Caco-2 (cell line): ENCODE measurements around the gene IGFBP1. TPM values are rescaled to one million over a fixed set of nuclear protein-coding genes. Genes with fewer than 3 reads are reported as not detected.

Experiments used
- BruUV-seq: library from RNA; stranded (reverse); fragments of 400-500 nt; replicated peaks from 2 replicates; lab custom pipeline; 2021; lab: Mats Ljungman, UMichigan
- CTCF ChIA-PET: fragments of 300-600 bp; sonication (Branson Sonifier 250); formaldehyde crosslinking; loops from one replicate; lab custom pipeline; 2022; ENCODE audit warnings: antibody characterized with exemption; lab: Charles Lee
- POLR2A ChIA-PET: fragments of 300-600 bp; sonication (Branson Sonifier 250); formaldehyde crosslinking; loops from one replicate; lab custom pipeline; 2022; ENCODE audit warnings: antibody characterized with exemption; lab: Charles Lee
- DNase-seq, 2 experiments: peaks; one replicate each; pipeline versions ENCODE4 v3.0.0 to v3.0.0-alpha.2; 2020 to 2022
- H3K27me3 ChIP-seq: replicated peaks from 2 replicates; pipeline ENCODE4 v1.6.0; 2011; ENCODE audit warnings: low read length; ENCODE audit not compliant: control insufficient read depth, insufficient read depth
- H3K36me3 ChIP-seq: 2 replicates; pipeline ENCODE4 v1.5.1; 2011; ENCODE audit warnings: low read length; ENCODE audit not compliant: control insufficient read depth, insufficient read depth
- H3K4me1 ChIP-seq: fragments of 250-450 bp; sonication (Bioruptor Pico); 2 replicates; pipeline ENCODE4 v1.5.1; 2020; ENCODE audit warnings: mild to moderate bottlenecking
- H3K4me3 ChIP-seq: 2 replicates; pipeline ENCODE4 v1.5.1; 2011; ENCODE audit warnings: low read depth, mild to moderate bottlenecking, control low read depth, low read length
- H3K9me3 ChIP-seq: fragments of 250-450 bp; sonication (Bioruptor Pico); 2 replicates; pipeline ENCODE4 v1.5.1; 2020; ENCODE audit warnings: mild to moderate bottlenecking, moderate library complexity
- H3K27ac Mint-ChIP-seq: one replicate; pipeline ENCODE4 v1.8.0; 2022; ENCODE audit warnings: mixed read lengths; ENCODE audit not compliant: unreplicated experiment
- H3K27me3 Mint-ChIP-seq: one replicate; pipeline ENCODE4 v1.8.0; 2022; ENCODE audit warnings: mixed read lengths; ENCODE audit not compliant: insufficient read depth, unreplicated experiment
- H3K36me3 Mint-ChIP-seq: one replicate; pipeline ENCODE4 v1.8.0; 2022; ENCODE audit warnings: mild to moderate bottlenecking, mixed read lengths; ENCODE audit not compliant: insufficient read depth, unreplicated experiment
- H3K4me1 Mint-ChIP-seq: one replicate; pipeline ENCODE4 v1.8.0; 2022; ENCODE audit warnings: low read depth, mixed read lengths; ENCODE audit not compliant: unreplicated experiment
- H3K4me3 Mint-ChIP-seq: one replicate; pipeline ENCODE4 v1.8.0; 2022; ENCODE audit warnings: mild to moderate bottlenecking, moderate library complexity, mixed read lengths; ENCODE audit not compliant: unreplicated experiment
- H3K9me3 Mint-ChIP-seq: one replicate; pipeline ENCODE4 v1.8.0; 2022; ENCODE audit warnings: mixed read lengths; ENCODE audit not compliant: unreplicated experiment
- CTCF ChIP-seq, 2 experiments: fragments of 200-600 bp in 1 of 2; IDR thresholded peaks; 1 replicate in 1 of 2; 2 replicates in 1 of 2; pipeline versions ENCODE4 v1.5.1 to v1.8.0; 2011 to 2022; ENCODE audit warnings: antibody characterized with exemption in 1 of 2, control low read depth in 1 of 2, inconsistent platforms in 1 of 2, low read depth in 1 of 2, low read length in 1 of 2, mild to moderate bottlenecking in 1 of 2, moderate library complexity in 1 of 2; ENCODE audit not compliant: insufficient read depth in 1 of 2, severe bottlenecking in 1 of 2, unreplicated experiment in 1 of 2
- intact Hi-C: fragments of 100-400 bp; cut with micrococcal nuclease; formaldehyde crosslinking; loops from one replicate; pipeline ENCODE4 v1.10.0; 2022; ENCODE audit not compliant: unreplicated experiment
- total RNA-seq: library from RNA; stranded (reverse); gene quantifications from 2 replicates; pipeline ENCODE4 v1.2.3, GENCODE V29; 2022

IGFBP1 gene
- total RNA-seq, 1 experiment from 2014 or later = not detected

- Histone ChIP-seq H3K27me3 (no peaks in the 10 kb centered on the region), H3K4me3 (no peak overlapping the region), H3K9me3 (no peaks in the 10 kb centered on the region), H3K36me3 (no peaks in the 10 kb centered on the region), H3K4me1 (no peaks in the 10 kb centered on the region)
- no TSS peak for BruUV-seq
- H3K27ac Mint-ChIP-seq = no peak overlapping the region
- H3K9me3 Mint-ChIP-seq = no peaks in the 10 kb centered on the region
- peaks cover 2% of the 10 kb centered on the region for H3K27me3 Mint-ChIP-seq
- no peaks in the 10 kb centered on the region for H3K4me1 Mint-ChIP-seq
- no peak for DNase-seq
- ChIA-PET CTCF (no interaction called here), POLR2A (no interaction called here)
- no peaks in the 10 kb centered on the region for H3K36me3 Mint-ChIP-seq
- intact Hi-C loops = no loop called here
- H3K4me3 Mint-ChIP-seq = no peak overlapping the region
- TF ChIP-seq CTCF (IDR thresholded peaks at IDR 0.05; ENCODE audit: insufficient read depth in 1 of 2, low read depth in 1 of 2, low read length in 1 of 2, severe bottlenecking in 1 of 2, unreplicated experiment in 1 of 2) = no peak
These were observed 42.7 kb downstream of the IGFBP1 start for GRCh38 chr7:45930967-45931366.

GRCh38 chr7:45937301-45937700 lies 49.0 kb downstream of the IGFBP1 start:
- Histone ChIP-seq H3K4me3 (no peak overlapping the region), H3K9me3 (peaks cover 5% of the 10 kb centered on the region; the same call in 1 of the 2 replicates), H3K36me3 (no peaks in the 10 kb centered on the region), H3K27me3 (no peaks in the 10 kb centered on the region), H3K4me1 (no peaks in the 10 kb centered on the region)
- DNase-seq = no peak
- no peak for TF ChIP-seq CTCF (IDR thresholded peaks at IDR 0.05; ENCODE audit: insufficient read depth in 1 of 2, low read depth in 1 of 2, low read length in 1 of 2, severe bottlenecking in 1 of 2, unreplicated experiment in 1 of 2)
- H3K9me3 Mint-ChIP-seq = peaks cover 9% of the 10 kb centered on the region
- H3K4me1 Mint-ChIP-seq = no peaks in the 10 kb centered on the region
- POLR2A ChIA-PET = no interaction called here
- intact Hi-C loops = no loop called here
- no peak overlapping the region for H3K4me3 Mint-ChIP-seq
- CTCF ChIA-PET = no interaction called here
- BruUV-seq = no TSS peak
- no peak overlapping the region for H3K27ac Mint-ChIP-seq
- H3K36me3 Mint-ChIP-seq = no peaks in the 10 kb centered on the region
- H3K27me3 Mint-ChIP-seq = peaks cover 3% of the 10 kb centered on the region

- no TSS peak for BruUV-seq
- ChIA-PET POLR2A (no interaction called here), CTCF (no interaction called here)
- TF ChIP-seq CTCF (IDR thresholded peaks at IDR 0.05; ENCODE audit: insufficient read depth in 1 of 2, low read depth in 1 of 2, low read length in 1 of 2, severe bottlenecking in 1 of 2, unreplicated experiment in 1 of 2) = no peak
- Mint-ChIP-seq H3K4me3 (no peak overlapping the region), H3K36me3 (no peaks in the 10 kb centered on the region), H3K27ac (no peak overlapping the region), H3K27me3 (peaks cover 3% of the 10 kb centered on the region), H3K4me1 (no peaks in the 10 kb centered on the region), H3K9me3 (peaks cover 9% of the 10 kb centered on the region)
- H3K27me3 ChIP-seq = no peaks in the 10 kb centered on the region
- H3K4me1 ChIP-seq = no peaks in the 10 kb centered on the region
- intact Hi-C loops = no loop called here
- H3K36me3 ChIP-seq = no peaks in the 10 kb centered on the region
- no peak overlapping the region for H3K4me3 ChIP-seq
- H3K9me3 ChIP-seq = peaks cover 5% of the 10 kb centered on the region; the same call in 1 of the 2 replicates
- no peak for DNase-seq
These were observed 49.6 kb downstream of the IGFBP1 start for GRCh38 chr7:45937862-45938261.
